Measurements from ENCODE around the gene ITIH1.

Gene ITIH1

DNA sequence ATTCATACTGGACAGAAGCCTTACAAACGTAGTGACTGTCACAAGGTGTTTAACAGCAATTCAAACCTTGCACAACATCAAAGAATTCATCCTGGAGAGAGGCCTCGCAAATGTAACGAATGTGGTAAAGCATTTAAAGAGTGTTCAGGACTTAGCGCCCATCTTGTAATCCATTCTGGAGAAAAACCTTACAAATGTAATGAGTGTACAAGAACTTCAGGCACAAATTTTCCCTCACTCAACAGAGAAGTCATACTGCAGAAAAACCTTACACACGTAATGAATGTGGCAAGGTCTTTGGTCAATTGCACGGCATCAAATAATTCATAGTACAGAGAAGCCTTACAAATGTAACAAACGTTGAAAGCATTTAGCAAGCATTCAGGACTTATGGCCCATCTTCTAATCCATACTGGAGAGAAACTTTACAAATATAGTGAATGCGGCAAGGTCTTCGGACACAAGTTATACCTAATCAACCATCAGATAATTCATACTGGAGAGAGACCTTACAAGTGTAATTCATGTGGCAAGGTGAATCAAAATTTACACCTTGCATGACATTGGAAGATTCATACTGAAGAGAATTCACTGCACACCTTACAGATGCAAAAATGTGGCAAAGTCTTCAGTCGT, 44.0 kb upstream of the ITIH1 start:
- Histone ChIP-seq H3K4me1 (ENCODE audit: control insufficient read depth in 1 of 2, insufficient read depth in 2 of 2, low read length in 2 of 2) (no peaks in the 10 kb centered on the region), H3K23ac (ENCODE audit: low read length) (no peak overlapping the region), H2BK5ac (ENCODE audit: low read depth, low read length, poor library complexity) (no peak overlapping the region), H2BK120ac (ENCODE audit: insufficient read depth, low read length, poor library complexity) (no peak overlapping the region), H2AK5ac (ENCODE audit: low read length) (no peak overlapping the region), H3K9ac (ENCODE audit: low read length) (no peak overlapping the region), H3K79me2 (ENCODE audit: control insufficient read depth, insufficient read depth, low read length, poor library complexity) (no peaks in the 10 kb centered on the region), H3K4me2 (ENCODE audit: low read length) (no peak overlapping the region), H3K14ac (ENCODE audit: low read length) (no peak overlapping the region), H4K91ac (ENCODE audit: low read depth, low read length) (no peak overlapping the region), H3K27me3 (ENCODE audit: insufficient read depth, low read length) (no peaks in the 10 kb centered on the region), H4K12ac (ENCODE audit: low read depth, low read length) (no peak overlapping the region), H3K27ac (ENCODE audit: low read depth, low read length) (no peak overlapping the region), H3K36me3 (ENCODE audit: control insufficient read depth in 1 of 2, insufficient read depth in 2 of 2, low read length in 2 of 2) (peaks cover 15 to 27% of the 10 kb centered on the region in 2 experiments), H3K4me3 (ENCODE audit: low read depth, low read length) (no peak overlapping the region), H3K4ac (ENCODE audit: low read depth, low read length) (no peak overlapping the region), H3K18ac (ENCODE audit: low read length) (no peak overlapping the region), H2BK12ac (ENCODE audit: low read length) (no peak overlapping the region), H3K9me3 (ENCODE audit: insufficient read depth, low read depth, low read length) (peaks cover 3% of the 10 kb centered on the region), H4K8ac (ENCODE audit: low read depth, low read length) (no peak overlapping the region), H2AFZ (ENCODE audit: insufficient read depth, low read length, poor library complexity) (no peak overlapping the region), H3K79me1 (ENCODE audit: low read length) (no peaks in the 10 kb centered on the region)
- no peak for DNase-seq
- WGBS (ENCODE audit: extremely low coverage, insufficient coverage, insufficient read length) = no CpG with 5 or more reads among the region's 10 CpGs

DNA sequence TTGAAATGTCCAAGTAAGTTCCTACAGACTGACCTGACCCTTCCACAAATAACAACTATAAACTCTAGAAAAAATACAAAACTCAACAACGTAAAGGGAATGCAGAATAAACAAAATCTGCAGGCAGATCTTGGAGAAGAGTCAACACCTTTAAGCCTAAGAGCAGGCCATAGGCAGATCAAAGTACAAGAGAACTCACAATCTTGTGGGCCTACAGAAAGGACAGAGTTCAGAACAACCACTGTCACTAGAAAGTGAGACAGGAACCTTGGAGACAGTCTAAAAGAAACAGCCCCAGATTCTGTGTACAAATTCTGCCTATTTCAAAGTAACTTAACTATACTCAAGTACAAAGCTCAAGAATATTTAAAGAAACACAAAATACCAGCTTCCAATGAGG, 37.7 kb upstream of the ITIH1 start:
- no peak for DNase-seq
- Histone ChIP-seq H3K79me2 (ENCODE audit: control insufficient read depth, insufficient read depth, low read length, poor library complexity) (no peaks in the 10 kb centered on the region), H3K4me2 (ENCODE audit: low read length) (no peak overlapping the region), H2BK120ac (ENCODE audit: insufficient read depth, low read length, poor library complexity) (no peak overlapping the region), H4K91ac (ENCODE audit: low read depth, low read length) (no peak overlapping the region), H3K9ac (ENCODE audit: low read length) (no peak overlapping the region), H2AK5ac (ENCODE audit: low read length) (no peak overlapping the region), H2BK5ac (ENCODE audit: low read depth, low read length, poor library complexity) (no peak overlapping the region), H2AFZ (ENCODE audit: insufficient read depth, low read length, poor library complexity) (no peak overlapping the region), H3K27ac (ENCODE audit: low read depth, low read length) (no peak overlapping the region), H4K8ac (ENCODE audit: low read depth, low read length) (no peak overlapping the region), H3K23ac (ENCODE audit: low read length) (no peak overlapping the region), H4K12ac (ENCODE audit: low read depth, low read length) (no peak overlapping the region), H3K9me3 (ENCODE audit: insufficient read depth, low read depth, low read length) (peaks cover 2% of the 10 kb centered on the region), H3K4me1 (ENCODE audit: control insufficient read depth in 1 of 2, insufficient read depth in 2 of 2, low read length in 2 of 2) (no peaks in the 10 kb centered on the region), H2BK12ac (ENCODE audit: low read length) (no peak overlapping the region), H3K79me1 (ENCODE audit: low read length) (no peaks in the 10 kb centered on the region), H3K4me3 (ENCODE audit: low read depth, low read length) (no peak overlapping the region), H3K4ac (ENCODE audit: low read depth, low read length) (no peak overlapping the region), H3K14ac (ENCODE audit: low read length) (no peak overlapping the region), H3K18ac (ENCODE audit: low read length) (no peak overlapping the region), H3K27me3 (ENCODE audit: insufficient read depth, low read length) (no peaks in the 10 kb centered on the region), H3K36me3 (ENCODE audit: control insufficient read depth in 1 of 2, insufficient read depth in 2 of 2, low read length in 2 of 2) (peaks cover 23 to 32% of the 10 kb centered on the region in 2 experiments)
- no CpG with 5 or more reads among the region's 1 CpG for WGBS (ENCODE audit: extremely low coverage, insufficient coverage, insufficient read length)

GRCh38 chr3:52742418-52743041, 34.9 kb upstream of the ITIH1 start:
- peaks cover 34 to 42% of the 10 kb centered on the region in 2 experiments for H3K36me3 ChIP-seq (ENCODE audit: control insufficient read depth in 1 of 2, insufficient read depth in 2 of 2, low read length in 2 of 2)
- no peak overlapping the region for H4K91ac ChIP-seq (ENCODE audit: low read depth, low read length)
- no peaks in the 10 kb centered on the region for H3K27me3 ChIP-seq (ENCODE audit: insufficient read depth, low read length)
- H3K9me3 ChIP-seq (ENCODE audit: insufficient read depth, low read depth, low read length) = peaks cover 2% of the 10 kb centered on the region
- H2AFZ ChIP-seq (ENCODE audit: insufficient read depth, low read length, poor library complexity) = no peak overlapping the region
- H4K12ac ChIP-seq (ENCODE audit: low read depth, low read length) = no peak overlapping the region
- no peaks in the 10 kb centered on the region for H3K79me2 ChIP-seq (ENCODE audit: control insufficient read depth, insufficient read depth, low read length, poor library complexity)
- no peak overlapping the region for H3K23ac ChIP-seq (ENCODE audit: low read length)
- H3K14ac ChIP-seq (ENCODE audit: low read length) = no peak overlapping the region
- H2BK12ac ChIP-seq (ENCODE audit: low read length) = no peak overlapping the region
- H3K18ac ChIP-seq (ENCODE audit: low read length) = no peak overlapping the region
- no peak overlapping the region for H4K8ac ChIP-seq (ENCODE audit: low read depth, low read length)
- no peak overlapping the region for H3K4me3 ChIP-seq (ENCODE audit: low read depth, low read length)
- H3K4ac ChIP-seq (ENCODE audit: low read depth, low read length) = no peak overlapping the region
- no peak overlapping the region for H2BK120ac ChIP-seq (ENCODE audit: insufficient read depth, low read length, poor library complexity)
- no peak overlapping the region for H2AK5ac ChIP-seq (ENCODE audit: low read length)
- peak in 1 of 2 donors; percentile 53 for DNase-seq
- no peak overlapping the region for H3K27ac ChIP-seq (ENCODE audit: low read depth, low read length)
- H2BK5ac ChIP-seq (ENCODE audit: low read depth, low read length, poor library complexity) = no peak overlapping the region
- no peak overlapping the region for H3K4me2 ChIP-seq (ENCODE audit: low read length)
- H3K79me1 ChIP-seq (ENCODE audit: low read length) = no peaks in the 10 kb centered on the region
- no CpG with 5 or more reads among the region's 3 CpGs for WGBS (ENCODE audit: extremely low coverage, insufficient coverage, insufficient read length)
- H3K9ac ChIP-seq (ENCODE audit: low read length) = no peak overlapping the region
- H3K4me1 ChIP-seq (ENCODE audit: control insufficient read depth in 1 of 2, insufficient read depth in 2 of 2, low read length in 2 of 2) = no peaks in the 10 kb centered on the region

GRCh38 chr3:52743152-52743551, 34.2 kb upstream of the ITIH1 start:
- Histone ChIP-seq H3K4ac (ENCODE audit: low read depth, low read length) (no peak overlapping the region), H3K79me2 (ENCODE audit: control insufficient read depth, insufficient read depth, low read length, poor library complexity) (no peaks in the 10 kb centered on the region), H3K4me3 (ENCODE audit: low read depth, low read length) (no peak overlapping the region)

More at GRCh38 chr3:52743152-52743551, 34.2 kb upstream of the ITIH1 start:
- DNase-seq = no peak
- Histone ChIP-seq H4K8ac (ENCODE audit: low read depth, low read length) (no peak overlapping the region), H2BK12ac (ENCODE audit: low read length) (no peak overlapping the region), H3K18ac (ENCODE audit: low read length) (no peak overlapping the region), H3K4me2 (ENCODE audit: low read length) (no peak overlapping the region), H3K9me3 (ENCODE audit: insufficient read depth, low read depth, low read length) (peaks cover 2% of the 10 kb centered on the region), H3K4me1 (ENCODE audit: control insufficient read depth in 1 of 2, insufficient read depth in 2 of 2, low read length in 2 of 2) (no peaks in the 10 kb centered on the region), H4K12ac (ENCODE audit: low read depth, low read length) (no peak overlapping the region), H3K36me3 (ENCODE audit: control insufficient read depth in 1 of 2, insufficient read depth in 2 of 2, low read length in 2 of 2) (peaks cover 35 to 42% of the 10 kb centered on the region in 2 experiments), H3K14ac (ENCODE audit: low read length) (no peak overlapping the region), H2AK5ac (ENCODE audit: low read length) (no peak overlapping the region), H3K23ac (ENCODE audit: low read length) (no peak overlapping the region), H3K27ac (ENCODE audit: low read depth, low read length) (no peak overlapping the region), H2AFZ (ENCODE audit: insufficient read depth, low read length, poor library complexity) (no peak overlapping the region), H3K9ac (ENCODE audit: low read length) (no peak overlapping the region), H2BK120ac (ENCODE audit: insufficient read depth, low read length, poor library complexity) (no peak overlapping the region), H2BK5ac (ENCODE audit: low read depth, low read length, poor library complexity) (no peak overlapping the region), H3K79me1 (ENCODE audit: low read length) (no peaks in the 10 kb centered on the region), H3K27me3 (ENCODE audit: insufficient read depth, low read length) (no peaks in the 10 kb centered on the region), H4K91ac (ENCODE audit: low read depth, low read length) (no peak overlapping the region)
- WGBS (ENCODE audit: extremely low coverage, insufficient coverage, insufficient read length) = no CpG with 5 or more reads among the region's 5 CpGs
